Upper lobe of left lung (tissue), 6 donors: Measurements from ENCODE around the gene RCSD1. TPM values are rescaled to one million over a fixed set of nuclear protein-coding genes. Genes with fewer than 3 reads are reported as not detected.

Source experiments
- ATAC-seq, 2 donors: fragments of 200-7000 bp; cut with Tn5 transposase; one replicate each; pipeline ENCODE4 v1.9.1; 2022; ENCODE audit warnings: mild to moderate bottlenecking in 2 of 2, moderate library complexity in 2 of 2; ENCODE audit not compliant: low FRiP score in 2 of 2
- DNase-seq, 2 donors: peaks; one replicate each; pipeline ENCODE4 v3.0.0-alpha.2; 2019 to 2020
- H3K27ac ChIP-seq, 4 donors: fragments of 200-600 bp; sonication (generic); one replicate each; pipeline ENCODE4 v1.5.1; 2016 to 2019
- H3K27me3 ChIP-seq, 4 donors: fragments of 200-600 bp; sonication (generic); one replicate each; pipeline ENCODE4 v1.5.1; 2017 to 2019
- H3K36me3 ChIP-seq, 4 donors: fragments of 200-600 bp; sonication (generic); one replicate each; pipeline ENCODE4 v1.5.1; 2016 to 2019
- H3K4me1 ChIP-seq, 4 donors: fragments of 200-600 bp; sonication (generic); one replicate each; pipeline ENCODE4 v1.5.1; 2018 to 2019
- H3K4me3 ChIP-seq, 4 donors: fragments of 200-600 bp; sonication (generic); one replicate each; pipeline ENCODE4 v1.5.1; 2017 to 2019; ENCODE audit warnings: mild to moderate bottlenecking in 2 of 4, moderate library complexity in 1 of 4
- H3K9me3 ChIP-seq, 4 donors: fragments of 200-600 bp; sonication (generic); one replicate each; pipeline ENCODE4 v1.5.1; 2018 to 2019
- EP300 ChIP-seq, 4 donors: sonication (generic); formaldehyde crosslinking; IDR thresholded peaks; one replicate each; pipeline ENCODE4 v1.5.1; 2017; ENCODE audit warnings: antibody characterized with exemption in 4 of 4, control low read depth in 2 of 4
- POLR2A ChIP-seq, 4 donors: fragments of 450-650 bp; IDR thresholded peaks; one replicate each; pipeline ENCODE4 v1.5.1; 2016 to 2017; ENCODE audit warnings: antibody characterized with exemption in 4 of 4, mild to moderate bottlenecking in 2 of 4
- POLR2AphosphoS5 ChIP-seq, 2 donors: sonication (generic); formaldehyde crosslinking; IDR thresholded peaks; one replicate each; pipeline ENCODE4 v1.5.1; 2017; ENCODE audit warnings: antibody characterized with exemption in 2 of 2
- WGBS, 2 donors: methylation state at CpG; one replicate each; pipeline ENCODE4 v1.1.5; 2017 to 2018; 5-methylcytosine and 5-hydroxymethylcytosine counted together
- total RNA-seq, 6 donors: library from RNA; depleted of rRNA in 4 of 6; stranded (reverse); fragments of >200 nt in 4 of 6; gene quantifications; one replicate each; pipeline versions ENCODE4 v1.1.0 to v1.2.1, GENCODE V29; 2016 to 2021
- TF ChIP-seq, protein P1 (sequence below), 6 experiments: fragments of 450-650 bp in 4 of 6; fragments of 200-600 bp in 2 of 6; sonication (generic) in 2 of 6; IDR thresholded peaks; one replicate each; pipeline ENCODE4 v1.5.1; 2016 to 2019; ENCODE audit warnings: antibody characterized with exemption in 6 of 6
- donor health status: DM: no; HTN: no; CAD: no; lungs with moderate emphysema.
- donor health status: DM: no; HTN: yes; CAD: no; lungs with severe emphysema.

Gene RCSD1
- total RNA-seq, 6 donors from 2014 or later = 10.7 to 27.2 (median 18.1) TPM

DNA sequence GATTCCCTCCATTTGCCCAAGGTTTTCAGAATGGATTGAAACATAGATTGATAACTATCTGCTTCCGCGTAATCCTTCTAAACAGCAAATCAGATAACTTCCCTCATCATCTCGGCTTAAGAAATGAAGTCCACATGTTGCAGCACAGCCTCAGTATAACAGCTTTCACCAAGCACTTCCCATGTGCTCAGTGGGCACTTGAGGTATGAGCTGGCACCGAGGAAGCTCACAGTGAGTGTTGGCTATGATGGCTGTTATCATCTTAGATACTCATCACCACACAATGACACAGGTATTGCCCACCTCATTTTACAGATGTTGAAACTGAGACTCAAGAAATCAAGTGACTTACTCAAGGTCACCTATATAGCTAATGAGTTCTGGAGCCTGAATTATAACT lies 43.2 kb downstream of the RCSD1 start:
- Histone ChIP-seq H3K27ac (no peak overlapping the region), H3K27me3 (no peaks in the 10 kb centered on the region), H3K9me3 (no peaks in the 10 kb centered on the region), H3K4me1 (peaks cover 0 to 27% (median 18%) of the 10 kb centered on the region in 4 donors), H3K4me3 (no peak overlapping the region), H3K36me3 (no peaks in the 10 kb centered on the region)
- no peak for ATAC-seq
- no peak for DNase-seq
- no peak for TF ChIP-seq EP300 (IDR thresholded peaks at IDR 0.05)
- no peak for TF ChIP-seq POLR2A (IDR thresholded peaks at IDR 0.05)
- TF ChIP-seq, protein P1, sequence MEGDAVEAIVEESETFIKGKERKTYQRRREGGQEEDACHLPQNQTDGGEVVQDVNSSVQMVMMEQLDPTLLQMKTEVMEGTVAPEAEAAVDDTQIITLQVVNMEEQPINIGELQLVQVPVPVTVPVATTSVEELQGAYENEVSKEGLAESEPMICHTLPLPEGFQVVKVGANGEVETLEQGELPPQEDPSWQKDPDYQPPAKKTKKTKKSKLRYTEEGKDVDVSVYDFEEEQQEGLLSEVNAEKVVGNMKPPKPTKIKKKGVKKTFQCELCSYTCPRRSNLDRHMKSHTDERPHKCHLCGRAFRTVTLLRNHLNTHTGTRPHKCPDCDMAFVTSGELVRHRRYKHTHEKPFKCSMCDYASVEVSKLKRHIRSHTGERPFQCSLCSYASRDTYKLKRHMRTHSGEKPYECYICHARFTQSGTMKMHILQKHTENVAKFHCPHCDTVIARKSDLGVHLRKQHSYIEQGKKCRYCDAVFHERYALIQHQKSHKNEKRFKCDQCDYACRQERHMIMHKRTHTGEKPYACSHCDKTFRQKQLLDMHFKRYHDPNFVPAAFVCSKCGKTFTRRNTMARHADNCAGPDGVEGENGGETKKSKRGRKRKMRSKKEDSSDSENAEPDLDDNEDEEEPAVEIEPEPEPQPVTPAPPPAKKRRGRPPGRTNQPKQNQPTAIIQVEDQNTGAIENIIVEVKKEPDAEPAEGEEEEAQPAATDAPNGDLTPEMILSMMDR (IDR thresholded peaks at IDR 0.05) = no peak
- TF ChIP-seq POLR2AphosphoS5 (IDR thresholded peaks at IDR 0.05) = no peak
- 63 to 84% methylated on average over 4 of the region's 4 CpGs for WGBS, 2 donors

DNA sequence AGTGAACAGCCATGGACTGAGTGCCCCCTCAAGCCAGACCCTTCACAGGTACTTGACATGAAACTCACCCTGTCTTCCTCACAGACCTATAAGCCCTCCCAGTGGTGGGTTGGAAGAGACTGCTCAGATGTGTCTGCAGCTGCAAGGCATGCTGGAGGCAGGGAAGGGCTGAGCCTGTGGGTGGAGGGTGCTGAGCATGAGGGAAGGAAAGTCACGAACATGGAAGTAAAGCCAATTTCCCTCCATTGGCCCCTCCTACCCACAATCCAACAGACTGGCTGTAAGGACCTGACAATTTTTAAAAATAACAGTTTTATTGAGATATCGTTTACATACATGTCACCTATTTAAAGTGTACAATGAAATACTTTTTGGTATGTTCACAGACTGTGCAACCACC lies 44.1 kb downstream of the RCSD1 start:
- no peak for DNase-seq
- no peak overlapping the region for H3K27ac ChIP-seq
- no peaks in the 10 kb centered on the region for H3K36me3 ChIP-seq
- peaks cover 0 to 25% (median 16%) of the 10 kb centered on the region in 4 donors for H3K4me1 ChIP-seq
- no peaks in the 10 kb centered on the region for H3K9me3 ChIP-seq
- H3K27me3 ChIP-seq = no peaks in the 10 kb centered on the region
- no peak for ATAC-seq
- no peak for TF ChIP-seq POLR2AphosphoS5 (IDR thresholded peaks at IDR 0.05)
- TF ChIP-seq EP300 (IDR thresholded peaks at IDR 0.05) = no peak
- TF ChIP-seq, protein P1 (IDR thresholded peaks at IDR 0.05) = no peak
- no peak overlapping the region for H3K4me3 ChIP-seq
- WGBS, 2 donors = 69 to 80% methylated on average over 2 of the region's 2 CpGs

- Histone ChIP-seq H3K4me1 (peaks cover 3 to 20% (median 6%) of the 10 kb centered on the region in 4 donors), H3K27me3 (no peaks in the 10 kb centered on the region), H3K27ac (no peak overlapping the region), H3K4me3 (no peak overlapping the region), H3K36me3 (no peaks in the 10 kb centered on the region), H3K9me3 (no peaks in the 10 kb centered on the region)
- TF ChIP-seq, protein P1 (IDR thresholded peaks at IDR 0.05) = no peak
- TF ChIP-seq POLR2AphosphoS5 (IDR thresholded peaks at IDR 0.05) = no peak
- TF ChIP-seq EP300 (IDR thresholded peaks at IDR 0.05) = no peak
- TF ChIP-seq POLR2A (IDR thresholded peaks at IDR 0.05) = no peak
- DNase-seq (no peak), ATAC-seq (no peak)
- WGBS, 2 donors = 82 to 91% methylated on average over 5 of the region's 5 CpGs
These were observed 45.4 kb downstream of the RCSD1 start for GRCh38 chr1:167675440-167675839.

DNA sequence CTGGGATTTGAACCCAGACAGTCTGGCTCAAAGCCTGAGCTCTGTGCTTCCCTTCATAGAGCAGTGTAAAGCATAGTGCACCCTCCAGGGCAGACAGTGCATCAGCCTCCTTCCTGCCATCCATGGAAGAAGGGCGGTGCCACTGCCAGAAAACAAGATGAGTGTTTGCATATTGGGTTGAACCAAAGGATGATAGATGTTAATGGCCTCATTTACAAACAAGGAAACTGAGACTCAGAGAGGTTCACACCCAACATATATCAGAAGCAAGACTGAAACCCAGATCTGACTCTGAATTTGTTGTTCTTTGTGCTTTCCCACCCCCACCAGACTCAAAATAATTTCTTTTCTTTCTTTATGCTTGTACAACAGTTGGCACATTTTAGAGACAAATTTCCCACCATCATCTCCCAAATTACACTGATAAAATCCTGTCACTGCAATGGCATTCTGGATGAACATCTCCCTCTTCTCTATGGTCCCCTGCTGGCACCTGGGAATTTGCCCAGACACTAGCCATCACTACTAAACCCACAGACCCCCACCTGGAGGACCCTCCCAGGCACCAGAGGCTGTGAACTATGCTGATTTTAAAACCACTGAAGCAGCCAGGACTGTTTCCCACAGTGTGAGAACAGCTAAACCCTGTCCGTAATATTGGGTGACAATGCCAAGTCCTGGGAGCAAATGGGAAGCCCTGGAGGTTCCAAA lies 46.3 kb downstream of the RCSD1 start:
- ATAC-seq = no peak
- WGBS, 2 donors = 92 to 97% methylated on average over 2 of the region's 2 CpGs
- H3K27ac ChIP-seq = no peak overlapping the region
- H3K4me1 ChIP-seq = peaks cover 3 to 20% (median 7%) of the 10 kb centered on the region in 4 donors
- no peak for DNase-seq
- H3K27me3 ChIP-seq = no peaks in the 10 kb centered on the region
- H3K4me3 ChIP-seq = no peak overlapping the region
- TF ChIP-seq, protein P1 (IDR thresholded peaks at IDR 0.05) = no peak
- TF ChIP-seq EP300 (IDR thresholded peaks at IDR 0.05) = no peak
- no peak for TF ChIP-seq POLR2A (IDR thresholded peaks at IDR 0.05)
- TF ChIP-seq POLR2AphosphoS5 (IDR thresholded peaks at IDR 0.05) = no peak
- H3K36me3 ChIP-seq = no peaks in the 10 kb centered on the region
- no peaks in the 10 kb centered on the region for H3K9me3 ChIP-seq
